IgD-negative memory B cell (primary cell): ENCODE data around the gene PRG3. TPM values are rescaled to one million over a fixed set of nuclear protein-coding genes. Genes with fewer than 3 reads are reported as not detected.

Experiments
- H3K27ac Mint-ChIP-seq, 3 donors: one replicate each; pipeline ENCODE4 v1.8.0; 2020 to 2022; ENCODE audit warnings: mild to moderate bottlenecking in 3 of 3, mixed read lengths in 3 of 3, moderate library complexity in 1 of 3
- H3K27me3 Mint-ChIP-seq: one replicate; pipeline ENCODE4 v1.8.0; 2021; ENCODE audit warnings: mixed read lengths
- H3K36me3 Mint-ChIP-seq: one replicate; pipeline ENCODE4 v1.8.0; 2020; ENCODE audit warnings: mild to moderate bottlenecking, mixed read lengths
- H3K4me1 Mint-ChIP-seq, 3 donors: one replicate each; pipeline ENCODE4 v1.8.0; 2020 to 2022; ENCODE audit warnings: mixed read lengths in 3 of 3, mild to moderate bottlenecking in 1 of 3
- H3K4me3 Mint-ChIP-seq, 4 donors: one replicate each; pipeline ENCODE4 v1.8.0; 2020 to 2022; ENCODE audit warnings: mild to moderate bottlenecking in 4 of 4, mixed read lengths in 4 of 4, moderate library complexity in 3 of 4
- H3K9me3 Mint-ChIP-seq, 3 donors: one replicate each; pipeline ENCODE4 v1.8.0; 2020 to 2021; ENCODE audit warnings: mixed read lengths in 3 of 3, mild to moderate bottlenecking in 1 of 3
- polyA plus RNA-seq: library from polyadenylated mRNA; unstranded; fragments of 300-500 nt; fragmentation: Illumina TruSeq; gene quantifications from one replicate; pipeline ENCODE4 v1.2.3, GENCODE V29; 2021

Gene PRG3
- polyA plus RNA-seq, 1 donor from 2014 or later = not detected

- Mint-ChIP-seq H3K27me3 (peaks cover 1% of the 10 kb centered on the region), H3K27ac (no peak overlapping the region), H3K4me1 (peaks cover 0 to 2% (median 2%) of the 10 kb centered on the region in 3 donors), H3K36me3 (peaks cover 11% of the 10 kb centered on the region), H3K4me3 (no peak overlapping the region), H3K9me3 (no peaks in the 10 kb centered on the region)
These were observed 37.2 kb upstream of the PRG3 start for GRCh38 chr11:57418131-57418530.

GRCh38 chr11:57417056-57417455 is 36.1 kb upstream of the PRG3 start:
- Mint-ChIP-seq H3K4me1 (peaks cover 0 to 2% (median 0%) of the 10 kb centered on the region in 3 donors), H3K4me3 (no peak overlapping the region), H3K9me3 (no peaks in the 10 kb centered on the region), H3K27ac (no peak overlapping the region), H3K27me3 (peaks cover 1% of the 10 kb centered on the region), H3K36me3 (peaks cover 12% of the 10 kb centered on the region)

GRCh38 chr11:57416436-57416835 is 35.5 kb upstream of the PRG3 start:
- Mint-ChIP-seq H3K27me3 (peaks cover 1% of the 10 kb centered on the region), H3K4me1 (peaks cover 0 to 2% (median 0%) of the 10 kb centered on the region in 3 donors), H3K36me3 (peaks cover 14% of the 10 kb centered on the region), H3K9me3 (no peaks in the 10 kb centered on the region), H3K4me3 (no peak overlapping the region), H3K27ac (no peak overlapping the region)

- no peaks in the 10 kb centered on the region for H3K4me1 Mint-ChIP-seq
- no peak overlapping the region for H3K4me3 Mint-ChIP-seq
- H3K9me3 Mint-ChIP-seq = peaks cover 0 to 1% (median 0%) of the 10 kb centered on the region in 3 donors
- peak overlapping the region in 1 of 3 donors; percentile 75 for H3K27ac Mint-ChIP-seq
- H3K27me3 Mint-ChIP-seq = no peaks in the 10 kb centered on the region
- peaks cover 12% of the 10 kb centered on the region for H3K36me3 Mint-ChIP-seq
These were observed 33.8 kb upstream of the PRG3 start for GRCh38 chr11:57414612-57415212.

GRCh38 chr11:57413681-57414080 is 32.7 kb upstream of the PRG3 start:
- H3K4me1 Mint-ChIP-seq = no peaks in the 10 kb centered on the region
- H3K27ac Mint-ChIP-seq = no peak overlapping the region
- H3K36me3 Mint-ChIP-seq = peaks cover 13% of the 10 kb centered on the region
- H3K4me3 Mint-ChIP-seq = no peak overlapping the region
- H3K9me3 Mint-ChIP-seq = peaks cover 0 to 1% (median 0%) of the 10 kb centered on the region in 3 donors
- no peaks in the 10 kb centered on the region for H3K27me3 Mint-ChIP-seq

GRCh38 chr11:57410287-57410686 is 29.3 kb upstream of the PRG3 start:
- Mint-ChIP-seq H3K27me3 (no peaks in the 10 kb centered on the region), H3K36me3 (peaks cover 15% of the 10 kb centered on the region), H3K27ac (peak overlapping the region in 1 of 3 donors; percentile 69), H3K4me3 (no peak overlapping the region), H3K9me3 (peaks cover 0 to 1% (median 0%) of the 10 kb centered on the region in 3 donors), H3K4me1 (no peaks in the 10 kb centered on the region)

GRCh38 chr11:57409321-57410100 is 28.6 kb upstream of the PRG3 start:
- H3K4me3 Mint-ChIP-seq = no peak overlapping the region
- H3K9me3 Mint-ChIP-seq = peaks cover 0 to 1% (median 0%) of the 10 kb centered on the region in 3 donors
- H3K27me3 Mint-ChIP-seq = no peaks in the 10 kb centered on the region
- peaks cover 15% of the 10 kb centered on the region for H3K36me3 Mint-ChIP-seq
- no peaks in the 10 kb centered on the region for H3K4me1 Mint-ChIP-seq
- peak overlapping the region in 1 of 3 donors; percentile 69 for H3K27ac Mint-ChIP-seq

- Mint-ChIP-seq H3K4me3 (no peak overlapping the region), H3K9me3 (peaks cover 0 to 1% (median 0%) of the 10 kb centered on the region in 3 donors), H3K27me3 (no peaks in the 10 kb centered on the region), H3K4me1 (no peaks in the 10 kb centered on the region), H3K36me3 (peaks cover 15% of the 10 kb centered on the region), H3K27ac (no peak overlapping the region)
These were observed 27.8 kb upstream of the PRG3 start for GRCh38 chr11:57408771-57409170.

GRCh38 chr11:57407941-57408475 is 27.1 kb upstream of the PRG3 start:
- H3K27me3 Mint-ChIP-seq = no peaks in the 10 kb centered on the region
- H3K4me3 Mint-ChIP-seq = no peak overlapping the region
- H3K9me3 Mint-ChIP-seq = peaks cover 0 to 1% (median 0%) of the 10 kb centered on the region in 3 donors
- no peaks in the 10 kb centered on the region for H3K4me1 Mint-ChIP-seq
- no peak overlapping the region for H3K27ac Mint-ChIP-seq
- H3K36me3 Mint-ChIP-seq = peaks cover 12% of the 10 kb centered on the region

- Mint-ChIP-seq H3K4me3 (no peak overlapping the region), H3K9me3 (peaks cover 0 to 1% (median 0%) of the 10 kb centered on the region in 3 donors), H3K27ac (no peak overlapping the region), H3K4me1 (no peaks in the 10 kb centered on the region), H3K36me3 (peaks cover 12% of the 10 kb centered on the region), H3K27me3 (no peaks in the 10 kb centered on the region)
These were observed 26.3 kb upstream of the PRG3 start for GRCh38 chr11:57407010-57407920.

- H3K9me3 Mint-ChIP-seq = peaks cover 0 to 1% (median 0%) of the 10 kb centered on the region in 3 donors
- peaks cover 10% of the 10 kb centered on the region for H3K36me3 Mint-ChIP-seq
- H3K27me3 Mint-ChIP-seq = no peaks in the 10 kb centered on the region
- no peaks in the 10 kb centered on the region for H3K4me1 Mint-ChIP-seq
- H3K4me3 Mint-ChIP-seq = no peak overlapping the region
- no peak overlapping the region for H3K27ac Mint-ChIP-seq
These were observed 25.5 kb upstream of the PRG3 start for GRCh38 chr11:57406337-57406904.

- no peak overlapping the region for H3K27ac Mint-ChIP-seq
- H3K27me3 Mint-ChIP-seq = no peaks in the 10 kb centered on the region
- H3K4me3 Mint-ChIP-seq = no peak overlapping the region
These were observed 24.4 kb upstream of the PRG3 start for GRCh38 chr11:57405271-57405860.

GRCh38 chr11:57403802-57404147 is 22.8 kb upstream of the PRG3 start:
- H3K9me3 Mint-ChIP-seq = no peaks in the 10 kb centered on the region
- no peak overlapping the region for H3K4me3 Mint-ChIP-seq
- no peak overlapping the region for H3K27ac Mint-ChIP-seq
- no peaks in the 10 kb centered on the region for H3K27me3 Mint-ChIP-seq
- H3K36me3 Mint-ChIP-seq = peaks cover 7% of the 10 kb centered on the region
- H3K4me1 Mint-ChIP-seq = no peaks in the 10 kb centered on the region

More at GRCh38 chr11:57405271-57405860, 24.4 kb upstream of the PRG3 start:
- Mint-ChIP-seq H3K4me1 (no peaks in the 10 kb centered on the region), H3K36me3 (peaks cover 10% of the 10 kb centered on the region), H3K9me3 (peaks cover 0 to 1% (median 0%) of the 10 kb centered on the region in 3 donors)
